K562 (cell line): ENCODE data around the gene RSPH3. TPM values are rescaled to one million over a fixed set of nuclear protein-coding genes. Genes with fewer than 3 reads are reported as not detected.

Experiments
- ATAC-seq: fragments of 200-7000 bp; cut with Tn5 transposase; 3 replicates; pipeline ENCODE4 v1.9.1; 2020; ENCODE audit warnings: moderate library complexity
- BruUV-seq: library from RNA; stranded (reverse); fragments of 400-500 nt; replicated peaks from 2 replicates; lab custom pipeline; 2021; lab: Mats Ljungman, UMichigan
- CTCF ChIA-PET: fragments of 300-600 bp; formaldehyde crosslinking; extraction: SDS; loops from one replicate; lab custom pipeline; 2021; ENCODE audit warnings: low intra/inter-chr PET ratio; lab: Yijun Ruan, JAX
- POLR2A ChIA-PET: fragments of 300-600, 350-650 bp; sonication (Branson Sonifier 250); formaldehyde crosslinking; extraction: SDS; loops from one replicate; lab custom pipeline; 2021; ENCODE audit warnings: antibody characterized with exemption, inconsistent platforms; lab: Yijun Ruan, JAX
- DNase-seq, 4 experiments: peaks; one replicate each; pipeline versions ENCODE4 v3.0.0 to v3.0.0-alpha.2; 2011 to 2018; ENCODE audit warnings: low spot score in 3 of 4, mixed read lengths in 3 of 4; ENCODE audit errors: extremely low read depth in 1 of 4
- FAIRE-seq: peaks from 2 replicates; lab custom pipeline; 2011; peaks lifted over from hg19 to GRCh38; lab: Jason Lieb, UNC
- H2AFZ ChIP-seq: 2 replicates; pipeline ENCODE4 v1.6.0; 2011; ENCODE audit warnings: low read depth, low read length, control low read depth, inconsistent platforms
- H3K27ac ChIP-seq: fragments of 200-600 bp; 3 replicates; pipeline ENCODE4 v1.8.0; 2011; ENCODE audit warnings: low read depth, mild to moderate bottlenecking, control low read depth, inconsistent platforms, low read length, moderate library complexity, mixed read lengths; ENCODE audit errors: extremely low read depth
- H3K27me3 ChIP-seq, 2 experiments: fragments of 300-600 bp in 1 of 2; 2 replicates in 1 of 2; 3 replicates in 1 of 2; pipeline versions ENCODE4 v1.6.0 to v1.8.0; 2011; ENCODE audit warnings: inconsistent platforms in 2 of 2, low read length in 2 of 2, mild to moderate bottlenecking in 1 of 2, mixed read lengths in 1 of 2, moderate library complexity in 1 of 2; ENCODE audit not compliant: control insufficient read depth in 2 of 2, insufficient read depth in 2 of 2
- H3K36me3 ChIP-seq: fragments of 300-600 bp; 3 replicates; pipeline ENCODE4 v1.8.0; 2011; ENCODE audit warnings: mild to moderate bottlenecking, low read length, inconsistent platforms; ENCODE audit not compliant: control insufficient read depth, insufficient read depth
- H3K4me1 ChIP-seq, 2 experiments: fragments of 200-600 bp in 1 of 2; replicated peaks in 1 of 2; 2 replicates in 1 of 2; 3 replicates in 1 of 2; pipeline versions ENCODE4 v1.5.1 to v1.8.0; 2011; ENCODE audit warnings: inconsistent platforms in 2 of 2, low read length in 2 of 2, mild to moderate bottlenecking in 1 of 2, mixed read lengths in 1 of 2, moderate library complexity in 1 of 2; ENCODE audit not compliant: control insufficient read depth in 2 of 2, insufficient read depth in 2 of 2
- H3K4me2 ChIP-seq: 2 replicates; pipeline ENCODE4 v1.6.1; 2011; ENCODE audit warnings: low read length, control low read depth, inconsistent platforms, mixed read lengths; ENCODE audit not compliant: insufficient read depth
- H3K4me3 ChIP-seq: fragments of 200-600 bp; sonication (generic), shearing (Covaris generic); 2 replicates; pipeline ENCODE4 v1.5.1; 2016; ENCODE audit warnings: control low read depth, inconsistent platforms
- H3K79me2 ChIP-seq: fragments of 200-600 bp; 3 replicates; pipeline ENCODE4 v1.8.0; 2011; ENCODE audit warnings: low read length, inconsistent platforms; ENCODE audit not compliant: control insufficient read depth, insufficient read depth
- H3K9ac ChIP-seq, 2 experiments: 2 replicates each; pipeline versions ENCODE4 v1.6.0 to v1.6.1; 2011; ENCODE audit warnings: low read depth in 2 of 2, low read length in 2 of 2, control low read depth in 1 of 2, inconsistent platforms in 1 of 2, mild to moderate bottlenecking in 1 of 2, mixed read lengths in 1 of 2; ENCODE audit not compliant: insufficient read depth in 1 of 2
- H3K9me1 ChIP-seq: one replicate; pipeline ENCODE4 v1.6.0; 2011; ENCODE audit warnings: inconsistent platforms, mild to moderate bottlenecking, low read length, moderate library complexity; ENCODE audit not compliant: control insufficient read depth, insufficient read depth
- H3K9me3 ChIP-seq: replicated peaks from 2 replicates; pipeline ENCODE4 v1.5.1; 2011; ENCODE audit warnings: low read depth, low read length, inconsistent platforms; ENCODE audit not compliant: control insufficient read depth, insufficient read depth
- H4K20me1 ChIP-seq: replicated peaks from 2 replicates; pipeline ENCODE4 v1.6.1; 2011; ENCODE audit warnings: low read length, inconsistent platforms, mixed read lengths; ENCODE audit not compliant: control insufficient read depth, insufficient read depth
- RAD21 ChIP-seq, 2 experiments: fragments of 250-450 bp in 1 of 2; fragments of 450-650 bp in 1 of 2; sonication (Bioruptor Pico) in 1 of 2; formaldehyde crosslinking in 1 of 2; IDR thresholded peaks in 1 of 2; conservative IDR thresholded peaks in 1 of 2; 2 replicates each; pipeline versions ENCODE4 v1.4.0 to v1.8.0; 2020 to 2022; ENCODE audit warnings: mild to moderate bottlenecking in 2 of 2, moderate library complexity in 1 of 2
- SMC3 ChIP-seq: conservative IDR thresholded peaks from 2 replicates; pipeline ENCODE4 v1.6.1; 2011; ENCODE audit warnings: low read depth, low read length, improper control_type of control experiment; ENCODE audit not compliant: insufficient read depth
- ZNF507 ChIP-seq: conservative IDR thresholded peaks from 2 replicates; pipeline ENCODE4 v1.6.1; 2017; ENCODE audit warnings: missing genetic modification characterization, missing compliant biosample characterization
- WGBS: fragments of 100-300 bp; shearing (Covaris generic); methylation state at CpG from one replicate; pipeline ENCODE4 v1.1.6; 2016; ENCODE audit warnings: low coverage, mixed read lengths; ENCODE audit not compliant: insufficient coverage; ENCODE audit errors: missing lambda C conversion rate; 5-methylcytosine and 5-hydroxymethylcytosine counted together
- in situ Hi-C: fragments of 300-500 bp; cut with MboI; formaldehyde crosslinking; loops from 4 replicates; pipeline ENCODE4 v1.15.0; 2018; ENCODE audit warnings: inconsistent platforms, mixed read lengths
- intact Hi-C: fragments of 100-400 bp; cut with micrococcal nuclease; formaldehyde crosslinking; loops from 2 replicates; pipeline ENCODE4 v1.14.2; 2022
- polyA plus RNA-seq, 8 experiments: library from polyadenylated mRNA; depleted of rRNA in 4 of 8; stranded (reverse) in 5 of 8; unstranded in 3 of 8; fragments of >200 nt; fragmentation: Nextera tagmentation in 2 of 8; fragmentation: Illumina TruSeq in 1 of 8; extraction: Ambion mirVana in 2 of 8; extraction: Trizol in 1 of 8; gene quantifications; 2 replicates each; pipeline versions ENCODE4 v1.2.1 to v1.2.3, GENCODE V29; 2011 to 2014; ENCODE audit warnings: inconsistent platforms in 1 of 8, missing spikeins in 1 of 8
- total RNA-seq, 7 experiments: library from RNA; depleted of rRNA in 6 of 7; stranded (reverse); fragments of >200 nt in 6 of 7; fragmentation: Illumina TruSeq in 2 of 7; extraction: Trizol in 2 of 7; gene quantifications; 2 replicates each; pipeline versions ENCODE4 v1.2.1 to v1.2.3, GENCODE V29; 2011 to 2021; ENCODE audit warnings: low replicate concordance in 1 of 7
- TF ChIP-seq, protein P1 (sequence below), 3 experiments: IDR thresholded peaks in 2 of 3; conservative IDR thresholded peaks in 1 of 3; 2 replicates each; pipeline ENCODE4 v1.5.1; 2011 to 2012; ENCODE audit warnings: low read length in 3 of 3, mild to moderate bottlenecking in 3 of 3, control low read depth in 2 of 3, improper control_type of control experiment in 1 of 3, inconsistent platforms in 1 of 3, low read depth in 1 of 3, mixed read lengths in 1 of 3, moderate library complexity in 1 of 3; ENCODE audit not compliant: insufficient read depth in 2 of 3
- TF ChIP-seq, protein P2 (sequence below), 2 experiments: fragments of 450-650 bp; formaldehyde crosslinking in 1 of 2; IDR thresholded peaks; 2 replicates each; pipeline versions ENCODE4 v1.4.0 to v1.6.1; 2014 to 2020; ENCODE audit warnings: mild to moderate bottlenecking in 2 of 2, borderline replicate concordance in 1 of 2, low read depth in 1 of 2

The RSPH3 gene
- total and polyA plus RNA-seq, 9 of the 15 experiments (the other 6 are each of a cell fraction or from before 2014, with no cell fraction given) = 0.52 to 2.9 (median 1.5) TPM

DNA sequence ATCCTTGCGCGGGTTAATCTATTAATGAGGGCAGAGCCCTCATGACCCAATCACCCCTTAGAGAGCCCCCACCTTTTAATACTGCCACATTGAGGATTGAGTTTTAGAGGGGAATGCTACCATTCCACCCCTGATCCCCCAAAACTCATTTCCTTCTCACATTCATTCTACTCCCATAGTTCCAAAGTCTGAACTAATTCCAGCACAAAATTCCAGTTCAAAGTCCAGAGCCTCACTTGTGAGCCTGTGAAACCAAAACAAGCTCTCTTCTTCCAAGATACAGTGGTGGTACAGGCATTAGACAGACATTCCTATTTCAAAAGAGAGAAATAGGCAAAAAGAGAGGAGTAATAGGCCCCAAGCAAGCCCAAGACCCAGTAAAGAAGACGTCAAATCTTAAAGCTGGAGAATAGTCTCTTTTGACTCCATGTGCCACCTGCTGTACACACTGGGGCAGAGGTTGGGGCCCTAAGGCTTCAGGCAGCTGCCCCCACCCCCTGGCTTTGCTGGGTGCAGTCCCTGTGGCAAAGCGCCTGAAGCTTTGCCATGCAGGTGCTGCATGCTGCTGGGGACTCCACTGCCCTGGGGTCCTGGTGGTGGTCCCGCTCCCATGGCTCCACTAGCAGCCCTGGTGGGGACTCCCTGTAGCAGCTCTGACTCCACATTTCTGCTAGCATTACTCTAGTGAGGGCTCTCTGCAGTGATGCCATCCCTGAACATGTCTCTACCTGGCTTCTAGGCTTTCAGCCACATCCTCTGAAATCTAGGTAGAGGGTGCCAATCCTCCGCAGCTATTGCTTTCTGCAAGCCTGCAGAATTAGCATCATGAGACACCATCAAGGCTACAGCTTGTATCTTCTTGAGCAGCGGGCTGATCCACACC, 41.3 kb downstream of the RSPH3 start:
- Histone ChIP-seq H3K9me3 (no peaks in the 10 kb centered on the region), H3K27me3 (no peaks in the 10 kb centered on the region), H2AFZ (no peak overlapping the region), H3K36me3 (no peaks in the 10 kb centered on the region), H3K9ac (no peak overlapping the region), H3K27ac (no peak overlapping the region), H4K20me1 (no peaks in the 10 kb centered on the region), H3K4me3 (no peak overlapping the region), H3K4me2 (no peak overlapping the region), H3K4me1 (peaks cover 6 to 9% of the 10 kb centered on the region in 2 experiments; a peak in 4 of 5 replicates), H3K79me2 (no peaks in the 10 kb centered on the region), H3K9me1 (no peaks in the 10 kb centered on the region)
- in situ Hi-C loops (no loop called here), intact Hi-C loops (loop anchor here (5.0 kb wide), 1 partner anchor 166 kb away; no protein-coding TSS in a partner anchor)
- ChIA-PET POLR2A (interaction anchor here (0.6 to 2.0 kb wide), 6 partner anchors 9 to 194 kb away, joined by 3 to 6 read pairs (median 3); partner anchors contain the start of gene RSPH3), CTCF (interaction anchor here (0.8 kb wide), 2 partner anchors 14 to 255 kb away, joined by 3 to 6 read pairs; no protein-coding TSS in a partner anchor)
- no peak for FAIRE-seq
- DNase-seq = no peak
- ATAC-seq = peak; percentile 66
- WGBS = 32% methylated on average over 7 of the region's 7 CpGs
- no TSS peak for BruUV-seq
- TF ChIP-seq RAD21 (CRISPR knock-in tag; conservative IDR thresholded peaks at IDR 0.05 in 1 of 2, IDR thresholded peaks at IDR 0.05 in 1 of 2) (peak; percentile 40 to 61; a peak in 3 of 4 replicates), SMC3 (peak; percentile 35; the same call in 1 of the 2 replicates), ZNF507 (tag) (no peak)
- TF ChIP-seq, protein P1, sequence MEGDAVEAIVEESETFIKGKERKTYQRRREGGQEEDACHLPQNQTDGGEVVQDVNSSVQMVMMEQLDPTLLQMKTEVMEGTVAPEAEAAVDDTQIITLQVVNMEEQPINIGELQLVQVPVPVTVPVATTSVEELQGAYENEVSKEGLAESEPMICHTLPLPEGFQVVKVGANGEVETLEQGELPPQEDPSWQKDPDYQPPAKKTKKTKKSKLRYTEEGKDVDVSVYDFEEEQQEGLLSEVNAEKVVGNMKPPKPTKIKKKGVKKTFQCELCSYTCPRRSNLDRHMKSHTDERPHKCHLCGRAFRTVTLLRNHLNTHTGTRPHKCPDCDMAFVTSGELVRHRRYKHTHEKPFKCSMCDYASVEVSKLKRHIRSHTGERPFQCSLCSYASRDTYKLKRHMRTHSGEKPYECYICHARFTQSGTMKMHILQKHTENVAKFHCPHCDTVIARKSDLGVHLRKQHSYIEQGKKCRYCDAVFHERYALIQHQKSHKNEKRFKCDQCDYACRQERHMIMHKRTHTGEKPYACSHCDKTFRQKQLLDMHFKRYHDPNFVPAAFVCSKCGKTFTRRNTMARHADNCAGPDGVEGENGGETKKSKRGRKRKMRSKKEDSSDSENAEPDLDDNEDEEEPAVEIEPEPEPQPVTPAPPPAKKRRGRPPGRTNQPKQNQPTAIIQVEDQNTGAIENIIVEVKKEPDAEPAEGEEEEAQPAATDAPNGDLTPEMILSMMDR (IDR thresholded peaks at IDR 0.05 in 2 of 3, conservative IDR thresholded peaks at IDR 0.05 in 1 of 3; ENCODE audit: insufficient read depth in 2 of 3, low read depth in 1 of 3, low read length in 3 of 3) = peak; percentile 38 to 51 (median 42); a peak in 5 of 6 replicates
- TF ChIP-seq, protein P2, sequence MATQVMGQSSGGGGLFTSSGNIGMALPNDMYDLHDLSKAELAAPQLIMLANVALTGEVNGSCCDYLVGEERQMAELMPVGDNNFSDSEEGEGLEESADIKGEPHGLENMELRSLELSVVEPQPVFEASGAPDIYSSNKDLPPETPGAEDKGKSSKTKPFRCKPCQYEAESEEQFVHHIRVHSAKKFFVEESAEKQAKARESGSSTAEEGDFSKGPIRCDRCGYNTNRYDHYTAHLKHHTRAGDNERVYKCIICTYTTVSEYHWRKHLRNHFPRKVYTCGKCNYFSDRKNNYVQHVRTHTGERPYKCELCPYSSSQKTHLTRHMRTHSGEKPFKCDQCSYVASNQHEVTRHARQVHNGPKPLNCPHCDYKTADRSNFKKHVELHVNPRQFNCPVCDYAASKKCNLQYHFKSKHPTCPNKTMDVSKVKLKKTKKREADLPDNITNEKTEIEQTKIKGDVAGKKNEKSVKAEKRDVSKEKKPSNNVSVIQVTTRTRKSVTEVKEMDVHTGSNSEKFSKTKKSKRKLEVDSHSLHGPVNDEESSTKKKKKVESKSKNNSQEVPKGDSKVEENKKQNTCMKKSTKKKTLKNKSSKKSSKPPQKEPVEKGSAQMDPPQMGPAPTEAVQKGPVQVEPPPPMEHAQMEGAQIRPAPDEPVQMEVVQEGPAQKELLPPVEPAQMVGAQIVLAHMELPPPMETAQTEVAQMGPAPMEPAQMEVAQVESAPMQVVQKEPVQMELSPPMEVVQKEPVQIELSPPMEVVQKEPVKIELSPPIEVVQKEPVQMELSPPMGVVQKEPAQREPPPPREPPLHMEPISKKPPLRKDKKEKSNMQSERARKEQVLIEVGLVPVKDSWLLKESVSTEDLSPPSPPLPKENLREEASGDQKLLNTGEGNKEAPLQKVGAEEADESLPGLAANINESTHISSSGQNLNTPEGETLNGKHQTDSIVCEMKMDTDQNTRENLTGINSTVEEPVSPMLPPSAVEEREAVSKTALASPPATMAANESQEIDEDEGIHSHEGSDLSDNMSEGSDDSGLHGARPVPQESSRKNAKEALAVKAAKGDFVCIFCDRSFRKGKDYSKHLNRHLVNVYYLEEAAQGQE (IDR thresholded peaks at IDR 0.05; ENCODE audit: borderline replicate concordance) = peak; percentile 55; the same call in 1 of the 2 replicates
- TF ChIP-seq, protein P2 (CRISPR knock-in tag; IDR thresholded peaks at IDR 0.05; ENCODE audit: low read depth) = no peak
